Measurements from ENCODE around the gene AUH. TPM values are rescaled to one million over a fixed set of nuclear protein-coding genes. Genes with fewer than 3 reads are reported as not detected.

AUH gene
- total and polyA plus RNA-seq, 9 of the 15 experiments (the other 6 are each of a cell fraction or from before 2014, with no cell fraction given) = 3.4 to 29.0 (median 10.1) TPM

DNA sequence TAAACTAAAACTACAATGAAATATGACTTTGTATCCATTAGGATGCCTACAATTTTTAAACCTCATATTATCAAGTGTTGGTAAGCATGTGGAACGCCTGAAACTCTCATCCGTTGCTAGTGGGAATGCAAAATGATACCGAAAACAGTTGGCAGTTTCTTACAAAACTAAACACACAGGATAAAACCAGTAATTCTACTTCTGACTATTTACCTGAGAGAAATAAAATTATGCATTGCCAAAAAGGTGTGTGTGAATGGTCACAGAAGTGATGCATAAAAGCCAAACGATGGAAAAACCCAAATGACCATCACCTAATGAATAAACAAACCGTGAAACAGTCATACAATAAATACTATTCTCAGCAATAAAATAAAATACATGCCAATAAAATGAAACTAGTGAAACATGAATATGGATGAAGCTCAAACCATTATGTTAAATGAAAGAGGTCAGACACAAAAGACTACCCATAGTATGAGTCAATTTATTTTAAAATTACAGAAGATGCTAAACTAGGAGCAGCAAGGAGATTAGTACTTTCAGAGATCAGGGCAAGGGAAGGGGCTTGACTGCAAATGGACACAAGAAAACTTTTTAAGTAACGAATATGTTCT lies 13.4 kb downstream of the AUH start:
- DNase-seq (ENCODE audit: extremely low read depth in 1 of 4, low spot score in 3 of 4) (no peak), ATAC-seq (no peak), FAIRE-seq (no peak)
- no peak overlapping the region for H3K9ac ChIP-seq (ENCODE audit: insufficient read depth in 1 of 2, low read depth in 2 of 2, low read length in 2 of 2)
- no peaks in the 10 kb centered on the region for H3K4me1 ChIP-seq (replicated peaks in 1 of 2; ENCODE audit: control insufficient read depth in 2 of 2, insufficient read depth in 2 of 2, low read length in 2 of 2)
- in situ Hi-C loops (cut with MboI) = no loop called here
- H3K27ac ChIP-seq (ENCODE audit: extremely low read depth, low read depth, low read length) = no peak overlapping the region
- BruUV-seq (replicated peaks) = no TSS peak
- no peak overlapping the region for H2AFZ ChIP-seq (ENCODE audit: low read depth, low read length)
- no peaks in the 10 kb centered on the region for H3K9me3 ChIP-seq (replicated peaks; ENCODE audit: control insufficient read depth, insufficient read depth, low read depth, low read length)
- H3K36me3 ChIP-seq (ENCODE audit: control insufficient read depth, insufficient read depth, low read length) = peaks cover 21% of the 10 kb centered on the region; the same call in 1 of the 3 replicates
- TF ChIP-seq TFAM (CRISPR knock-in tag; conservative IDR thresholded peaks at IDR 0.05) = no peak
- no peak for TF ChIP-seq ZNF583 (CRISPR knock-in tag; IDR thresholded peaks at IDR 0.05)
- TF ChIP-seq HIVEP1 (CRISPR knock-in tag; IDR thresholded peaks at IDR 0.05) = no peak
- no peak for TF ChIP-seq MBD2 (IDR thresholded peaks at IDR 0.05; ENCODE audit: borderline replicate concordance, low read depth)
- 83% methylated on average over 6 of the region's 6 CpGs for WGBS (ENCODE audit: insufficient coverage, low coverage, missing lambda C conversion rate)
- no peak overlapping the region for H3K4me3 ChIP-seq
- no peaks in the 10 kb centered on the region; the same call in 2 of the 3 replicates for H3K79me2 ChIP-seq (ENCODE audit: control insufficient read depth, insufficient read depth, low read length)
- intact Hi-C loops (cut with micrococcal nuclease) = no loop called here
- H3K4me2 ChIP-seq (ENCODE audit: insufficient read depth, low read length) = no peak overlapping the region
- H3K27me3 ChIP-seq (ENCODE audit: control insufficient read depth in 2 of 2, insufficient read depth in 2 of 2, low read length in 2 of 2) = no peaks in the 10 kb centered on the region
- no peaks in the 10 kb centered on the region for H3K9me1 ChIP-seq (ENCODE audit: control insufficient read depth, insufficient read depth, low read length)
- CTCF ChIA-PET (ENCODE audit: low intra/inter-chr PET ratio) = no interaction called here
- POLR2A ChIA-PET = no interaction called here
- no peaks in the 10 kb centered on the region; the same call in 1 of the 2 replicates for H4K20me1 ChIP-seq (replicated peaks; ENCODE audit: control insufficient read depth, insufficient read depth, low read length)

DNA sequence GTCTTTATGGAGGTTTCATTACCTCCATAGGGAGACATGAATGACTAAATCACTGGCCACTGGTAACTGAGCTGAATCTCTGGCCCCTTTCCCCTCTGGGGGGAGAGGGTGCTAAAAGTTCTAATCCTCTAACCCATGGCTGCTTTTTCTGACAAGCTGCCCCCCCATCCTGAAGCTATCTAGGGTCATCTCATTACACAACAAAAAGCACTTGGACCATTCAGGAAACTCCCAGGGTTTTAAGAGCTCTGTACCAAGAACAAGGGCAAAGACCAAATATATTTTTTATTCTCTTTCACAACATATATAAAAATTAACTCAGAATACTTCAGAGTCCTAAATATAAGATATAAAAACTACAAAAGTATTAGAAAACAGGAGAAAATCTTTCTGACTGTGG lies 14.3 kb downstream of the AUH start:
- TF ChIP-seq, protein P1, sequence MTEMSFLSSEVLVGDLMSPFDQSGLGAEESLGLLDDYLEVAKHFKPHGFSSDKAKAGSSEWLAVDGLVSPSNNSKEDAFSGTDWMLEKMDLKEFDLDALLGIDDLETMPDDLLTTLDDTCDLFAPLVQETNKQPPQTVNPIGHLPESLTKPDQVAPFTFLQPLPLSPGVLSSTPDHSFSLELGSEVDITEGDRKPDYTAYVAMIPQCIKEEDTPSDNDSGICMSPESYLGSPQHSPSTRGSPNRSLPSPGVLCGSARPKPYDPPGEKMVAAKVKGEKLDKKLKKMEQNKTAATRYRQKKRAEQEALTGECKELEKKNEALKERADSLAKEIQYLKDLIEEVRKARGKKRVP (CRISPR knock-in tag; IDR thresholded peaks at IDR 0.05) = no peak
- TF ChIP-seq, protein P2, sequence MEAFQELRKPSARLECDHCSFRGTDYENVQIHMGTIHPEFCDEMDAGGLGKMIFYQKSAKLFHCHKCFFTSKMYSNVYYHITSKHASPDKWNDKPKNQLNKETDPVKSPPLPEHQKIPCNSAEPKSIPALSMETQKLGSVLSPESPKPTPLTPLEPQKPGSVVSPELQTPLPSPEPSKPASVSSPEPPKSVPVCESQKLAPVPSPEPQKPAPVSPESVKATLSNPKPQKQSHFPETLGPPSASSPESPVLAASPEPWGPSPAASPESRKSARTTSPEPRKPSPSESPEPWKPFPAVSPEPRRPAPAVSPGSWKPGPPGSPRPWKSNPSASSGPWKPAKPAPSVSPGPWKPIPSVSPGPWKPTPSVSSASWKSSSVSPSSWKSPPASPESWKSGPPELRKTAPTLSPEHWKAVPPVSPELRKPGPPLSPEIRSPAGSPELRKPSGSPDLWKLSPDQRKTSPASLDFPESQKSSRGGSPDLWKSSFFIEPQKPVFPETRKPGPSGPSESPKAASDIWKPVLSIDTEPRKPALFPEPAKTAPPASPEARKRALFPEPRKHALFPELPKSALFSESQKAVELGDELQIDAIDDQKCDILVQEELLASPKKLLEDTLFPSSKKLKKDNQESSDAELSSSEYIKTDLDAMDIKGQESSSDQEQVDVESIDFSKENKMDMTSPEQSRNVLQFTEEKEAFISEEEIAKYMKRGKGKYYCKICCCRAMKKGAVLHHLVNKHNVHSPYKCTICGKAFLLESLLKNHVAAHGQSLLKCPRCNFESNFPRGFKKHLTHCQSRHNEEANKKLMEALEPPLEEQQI (IDR thresholded peaks at IDR 0.05) = no peak
- in situ Hi-C loops (cut with MboI) = no loop called here
- CTCF ChIA-PET (ENCODE audit: low intra/inter-chr PET ratio) = no interaction called here
- DNase-seq (ENCODE audit: extremely low read depth in 1 of 4, low spot score in 3 of 4) = no peak
- Histone ChIP-seq H3K36me3 (ENCODE audit: control insufficient read depth, insufficient read depth, low read length) (peaks cover 24% of the 10 kb centered on the region; the same call in 2 of the 3 replicates), H3K79me2 (ENCODE audit: control insufficient read depth, insufficient read depth, low read length) (no peaks in the 10 kb centered on the region; the same call in 2 of the 3 replicates), H3K27me3 (ENCODE audit: control insufficient read depth in 2 of 2, insufficient read depth in 2 of 2, low read length in 2 of 2) (no peaks in the 10 kb centered on the region), H3K9me1 (ENCODE audit: control insufficient read depth, insufficient read depth, low read length) (no peaks in the 10 kb centered on the region), H3K4me3 (no peak overlapping the region), H3K27ac (ENCODE audit: extremely low read depth, low read depth, low read length) (no peak overlapping the region), H4K20me1 (replicated peaks; ENCODE audit: control insufficient read depth, insufficient read depth, low read length) (no peaks in the 10 kb centered on the region; the same call in 1 of the 2 replicates), H3K4me1 (replicated peaks in 1 of 2; ENCODE audit: control insufficient read depth in 2 of 2, insufficient read depth in 2 of 2, low read length in 2 of 2) (no peaks in the 10 kb centered on the region), H3K4me2 (ENCODE audit: insufficient read depth, low read length) (no peak overlapping the region), H3K9ac (ENCODE audit: insufficient read depth in 1 of 2, low read depth in 2 of 2, low read length in 2 of 2) (no peak overlapping the region), H3K9me3 (replicated peaks; ENCODE audit: control insufficient read depth, insufficient read depth, low read depth, low read length) (no peaks in the 10 kb centered on the region), H2AFZ (ENCODE audit: low read depth, low read length) (no peak overlapping the region)
- intact Hi-C loops (cut with micrococcal nuclease) = no loop called here
- POLR2A ChIA-PET = interaction anchor here (2.3 to 2.6 kb wide), 2 partner anchors 9 kb away, joined by 6 to 22 read pairs; no protein-coding TSS in a partner anchor
- ATAC-seq = no peak
- no peak for FAIRE-seq
- TSS peak; percentile 14 for BruUV-seq (replicated peaks)

All from K562 (cell line).